WI38 (cell line): ENCODE measurements around the gene DDX10.
A peak's percentile ranks its signal among the peaks of the same experiment; 100 is the strongest.

Experiments used
- H3K4me3 ChIP-seq: 2 replicates; pipeline ENCODE4 v1.5.1; 2011; ENCODE audit warnings: low read depth, mild to moderate bottlenecking, control low read depth, low read length
- CTCF ChIP-seq: IDR thresholded peaks from 2 replicates; pipeline ENCODE4 v1.5.1; 2012; ENCODE audit warnings: low read depth, mild to moderate bottlenecking, control low read depth, low read length

DDX10 gene

GRCh38 chr11:108922241-108922640 lies 257.4 kb downstream of the DDX10 start:
- H3K4me3 ChIP-seq, result no peak overlapping the region
- no peak for TF ChIP-seq CTCF

- no peak overlapping the region for H3K4me3 ChIP-seq
- TF ChIP-seq CTCF, result no peak
These were observed 258.5 kb downstream of the DDX10 start for GRCh38 chr11:108923413-108923812.

- no peak for TF ChIP-seq CTCF
- H3K4me3 ChIP-seq, result no peak overlapping the region
These were observed 261.4 kb downstream of the DDX10 start for GRCh38 chr11:108926171-108926840.

- no peak overlapping the region for H3K4me3 ChIP-seq
- no peak for TF ChIP-seq CTCF
These were observed 262.1 kb downstream of the DDX10 start for GRCh38 chr11:108926841-108927577.

GRCh38 chr11:108927791-108928545 lies 263.1 kb downstream of the DDX10 start:
- no peak for TF ChIP-seq CTCF
- no peak overlapping the region for H3K4me3 ChIP-seq

GRCh38 chr11:108929241-108929640 lies 264.4 kb downstream of the DDX10 start:
- TF ChIP-seq CTCF, result no peak
- H3K4me3 ChIP-seq, result peak overlapping the region; percentile 40
